GM12878 (cell line): ENCODE results near the gene CDON.

Experiments used
- BHLHE40 ChIP-seq, 2 experiments: fragments of 450-650 bp in 1 of 2; IDR thresholded peaks; 2 replicates each; pipeline ENCODE4 v1.6.1; 2011 to 2017; ENCODE audit warnings: low read depth in 2 of 2, borderline replicate concordance in 1 of 2, improper control_type of control experiment in 1 of 2, low read length in 1 of 2, mild to moderate bottlenecking in 1 of 2
- CTCF ChIP-seq, 3 experiments: IDR thresholded peaks in 2 of 3; conservative IDR thresholded peaks in 1 of 3; 2 replicates each; pipeline ENCODE4 v1.5.1; 2011; ENCODE audit warnings: low read depth in 3 of 3, low read length in 3 of 3, mild to moderate bottlenecking in 3 of 3, control low read depth in 2 of 3, moderate library complexity in 2 of 3, inconsistent platforms in 1 of 3, mixed read lengths in 1 of 3; ENCODE audit not compliant: control insufficient read depth in 2 of 3, insufficient read depth in 1 of 3; ENCODE audit errors: extremely low read depth in 1 of 3
- MAX ChIP-seq: IDR thresholded peaks from 2 replicates; pipeline ENCODE4 v1.6.1; 2012; ENCODE audit warnings: low read depth, low read length, improper control_type of control experiment
- RAD21 ChIP-seq: IDR thresholded peaks from 2 replicates; pipeline ENCODE4 v1.6.1; 2011; ENCODE audit warnings: mild to moderate bottlenecking, low read depth, low read length, moderate library complexity; ENCODE audit not compliant: insufficient read depth
- RCOR1 ChIP-seq: conservative IDR thresholded peaks from 2 replicates; pipeline ENCODE4 v1.6.1; 2012; ENCODE audit warnings: low read depth, low read length, improper control_type of control experiment
- TAF1 ChIP-seq: IDR thresholded peaks from 2 replicates; pipeline ENCODE4 v1.6.1; 2011; ENCODE audit warnings: mild to moderate bottlenecking, low read depth, low read length, borderline replicate concordance

- TF ChIP-seq CTCF (IDR thresholded peaks at IDR 0.05 in 2 of 3, conservative IDR thresholded peaks at IDR 0.05 in 1 of 3; ENCODE audit: control insufficient read depth in 2 of 3, extremely low read depth in 1 of 3, insufficient read depth in 1 of 3, low read depth in 3 of 3, low read length in 3 of 3) (no peak), MAX (no peak), TAF1 (no peak), RCOR1 (no peak), RAD21 (no peak), BHLHE40 (IDR thresholded peaks at IDR 0.05; ENCODE audit: borderline replicate concordance in 1 of 2, low read depth in 2 of 2, low read length in 1 of 2) (no peak)
These were observed 128.2 kb downstream of the CDON start for GRCh38 chr11:125934473-125934872.
